NCI-H1105 treated with DMSO at 0.1 percent for 48 hours (cell line): Measurements from ENCODE around the gene DHRS7.

Source experiments
- DNase-seq: peaks from one replicate; lab custom pipeline; 2025; lab: John Stamatoyannopoulos, UW

The DHRS7 gene

DNA sequence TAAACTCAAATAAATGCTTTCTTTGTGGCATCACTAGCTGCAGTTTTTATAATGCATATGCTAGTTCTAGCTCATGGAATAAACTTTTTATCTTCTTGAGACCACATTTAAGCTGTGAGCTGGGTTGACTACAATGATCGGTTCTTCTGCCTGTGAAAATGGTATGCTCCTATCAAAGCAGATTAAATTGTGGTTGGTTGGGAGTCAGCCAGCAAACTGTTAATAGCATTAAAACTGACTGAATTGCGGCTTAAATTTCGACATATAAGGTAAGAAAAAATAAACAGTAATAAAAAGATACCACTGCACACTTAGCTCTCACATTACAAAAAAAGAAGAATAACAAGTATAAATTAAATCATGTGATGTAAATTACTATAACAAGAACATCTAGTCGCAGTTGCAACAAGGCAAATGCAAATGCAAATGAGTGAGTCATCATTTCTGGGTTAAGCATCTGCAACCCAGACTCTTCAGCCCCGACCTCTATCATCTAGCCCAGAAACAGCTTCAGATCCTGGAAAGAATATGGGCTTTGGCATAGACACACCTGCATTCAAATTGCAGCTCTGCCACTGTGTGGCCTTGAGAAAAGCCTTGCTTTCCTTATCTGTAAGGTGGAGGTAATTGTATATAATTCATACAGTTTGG is 19.8 kb upstream of the DHRS7 start:
- peak; percentile 60 for DNase-seq

DNA sequence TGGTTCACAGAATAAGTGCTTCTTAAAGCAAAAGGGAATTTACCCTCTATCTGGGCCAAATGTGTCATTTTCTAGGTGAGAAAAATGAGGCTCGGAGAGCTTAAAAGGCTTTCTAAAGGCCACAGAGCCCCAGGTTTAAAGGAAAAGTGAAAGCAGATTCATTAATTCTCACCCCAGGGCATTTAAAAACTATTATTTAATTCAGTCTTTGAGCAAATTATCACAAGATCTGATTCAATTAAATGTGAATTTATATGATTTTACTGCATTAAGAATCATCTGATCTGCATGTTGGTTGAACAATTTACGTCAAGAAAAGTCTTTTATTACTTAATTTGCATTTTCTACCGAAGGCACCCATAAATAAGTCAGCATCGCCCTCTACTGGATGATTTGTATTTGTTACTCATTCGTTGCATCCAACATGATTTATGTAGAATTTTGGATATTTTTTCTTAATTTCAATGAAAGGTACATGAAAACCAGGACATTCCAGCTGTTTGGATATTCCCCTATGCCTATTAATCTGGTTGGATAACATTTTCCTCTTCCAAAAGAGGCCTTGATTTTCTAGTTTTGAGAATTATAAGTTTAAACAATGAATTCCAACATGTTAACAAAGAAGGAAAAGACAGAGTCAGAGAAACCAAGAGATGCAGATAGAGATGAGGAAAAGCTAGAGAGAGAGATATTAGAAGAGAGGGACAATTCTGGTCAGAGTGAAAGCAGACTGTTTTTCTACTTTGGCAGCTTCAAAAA is 19.1 kb upstream of the DHRS7 start:
- peak; percentile 79 for DNase-seq

DNA sequence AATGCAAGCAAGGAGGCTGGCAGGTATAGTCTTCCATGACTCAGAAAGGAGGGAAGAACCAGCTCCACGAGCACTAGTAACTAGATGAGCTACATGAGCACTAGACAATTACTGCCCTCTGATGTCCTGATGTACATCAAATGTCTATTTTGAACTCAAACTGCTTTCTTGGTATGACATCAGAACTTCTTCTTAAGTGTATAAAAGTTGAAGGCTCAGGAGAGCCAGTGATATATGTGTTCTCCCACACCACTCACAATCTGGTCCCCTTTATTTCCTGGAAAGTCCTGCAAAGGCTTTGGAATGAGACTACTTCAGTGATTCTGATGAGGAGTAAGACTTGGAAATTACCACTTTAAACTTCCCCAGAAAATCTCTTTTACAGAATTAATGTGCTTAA is 18.5 kb upstream of the DHRS7 start:
- DNase-seq, result no peak

DNA sequence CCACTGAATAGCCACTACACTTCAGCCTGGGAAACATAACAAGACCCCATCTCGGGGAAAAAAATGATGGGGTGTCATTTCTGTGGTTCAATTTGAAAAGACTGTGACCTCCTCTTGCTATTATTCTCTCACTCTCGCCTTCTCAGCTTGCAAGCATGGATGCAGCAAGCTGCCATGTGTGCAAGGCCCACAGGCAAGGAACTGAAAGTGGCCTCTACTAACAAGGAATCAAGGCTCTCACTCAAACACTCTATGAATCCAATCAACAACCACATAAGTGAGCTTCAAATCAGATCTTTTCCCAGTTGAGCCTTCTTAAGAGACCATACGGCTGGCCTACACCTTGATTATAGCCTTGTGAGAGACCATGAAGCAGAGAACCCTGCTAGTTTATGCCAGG is 17.9 kb upstream of the DHRS7 start:
- no peak for DNase-seq

DNA sequence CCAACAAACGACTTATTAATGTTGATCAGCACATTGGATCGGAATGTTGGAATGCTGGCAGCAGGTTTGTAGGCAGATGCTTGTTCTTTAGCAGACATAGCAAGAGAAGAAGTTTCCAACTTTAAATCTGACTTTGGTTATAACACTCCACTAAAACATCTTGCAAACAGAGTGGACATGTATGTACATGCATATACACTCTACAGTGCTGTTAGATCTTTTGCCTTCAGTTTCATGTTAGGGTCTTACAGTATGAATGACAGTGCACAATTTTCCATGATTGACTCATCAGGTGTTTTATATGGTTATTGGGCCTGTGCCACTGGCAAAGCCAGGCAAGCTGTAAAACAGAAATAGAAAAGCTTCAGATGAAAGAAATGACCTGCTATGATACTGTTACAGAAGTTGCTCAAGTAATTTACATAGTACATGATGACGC is 14.3 kb upstream of the DHRS7 start:
- no peak for DNase-seq

DNA sequence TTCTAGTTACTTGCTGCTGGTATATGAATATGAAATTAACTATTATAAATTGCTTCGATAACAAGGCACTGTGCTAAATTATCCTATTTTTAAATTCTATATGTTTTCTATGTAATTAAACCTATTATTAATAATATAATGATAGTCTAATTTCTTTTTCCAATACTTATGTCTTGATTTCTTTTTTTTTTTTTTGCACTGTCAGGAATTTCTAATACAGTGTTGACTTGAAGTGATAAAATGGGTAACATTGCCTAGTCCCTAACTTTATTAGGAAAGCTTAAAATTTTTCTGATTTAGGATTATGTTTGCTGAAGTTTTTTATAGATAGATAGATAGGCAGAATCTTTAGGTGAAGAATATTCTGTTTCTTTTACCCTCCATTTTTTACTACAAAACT is 13.6 kb upstream of the DHRS7 start:
- no peak for DNase-seq

DNA sequence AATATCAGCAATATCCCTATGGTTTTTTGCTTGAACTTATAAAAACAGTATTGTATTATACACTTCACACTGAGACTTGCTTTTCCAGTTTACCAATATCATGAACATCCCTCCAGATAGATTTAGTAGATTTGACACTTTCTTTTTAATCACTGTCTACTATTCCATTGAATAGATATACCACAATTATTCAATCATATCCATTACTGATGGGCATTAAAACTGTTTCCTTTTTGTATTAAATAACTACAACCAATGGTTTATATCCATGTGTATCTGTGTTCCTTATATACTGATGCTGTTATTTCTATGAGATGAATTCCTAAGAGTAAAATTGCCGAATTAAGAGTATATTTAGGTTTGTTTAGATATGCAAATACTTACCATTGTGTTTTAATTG is 13.0 kb upstream of the DHRS7 start:
- DNase-seq, result no peak

DNA sequence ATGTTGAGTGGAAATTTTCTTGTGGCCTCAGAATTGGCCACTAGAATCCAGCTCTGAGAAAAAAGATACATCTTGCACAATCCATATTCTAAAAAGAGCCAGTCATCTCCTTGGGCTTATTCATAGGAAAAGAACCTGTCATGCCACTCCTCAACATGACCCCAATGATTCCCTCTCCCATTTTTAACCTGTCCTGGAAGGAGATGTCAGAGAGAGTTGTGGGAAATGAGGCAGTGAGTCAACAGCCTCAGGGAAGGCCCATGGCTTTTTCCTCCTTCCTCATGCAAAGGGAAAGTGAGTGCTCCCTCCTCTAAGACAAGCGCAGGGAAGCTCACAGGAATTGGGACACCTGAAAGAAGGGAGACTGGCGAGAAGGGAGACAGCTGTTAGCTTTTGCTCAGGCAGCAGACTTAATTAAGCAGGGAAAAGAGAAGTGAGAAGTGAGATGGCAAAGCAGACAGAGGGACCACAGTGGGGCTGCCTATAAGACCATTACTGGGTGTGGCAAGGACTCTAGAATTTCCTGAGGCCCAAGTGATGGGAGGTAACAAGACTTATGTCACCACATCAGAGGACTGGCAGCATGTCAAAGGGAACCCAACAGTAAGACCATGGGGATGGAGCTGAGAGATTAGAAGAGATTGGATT is 10.2 kb upstream of the DHRS7 start:
- no peak for DNase-seq

DNA sequence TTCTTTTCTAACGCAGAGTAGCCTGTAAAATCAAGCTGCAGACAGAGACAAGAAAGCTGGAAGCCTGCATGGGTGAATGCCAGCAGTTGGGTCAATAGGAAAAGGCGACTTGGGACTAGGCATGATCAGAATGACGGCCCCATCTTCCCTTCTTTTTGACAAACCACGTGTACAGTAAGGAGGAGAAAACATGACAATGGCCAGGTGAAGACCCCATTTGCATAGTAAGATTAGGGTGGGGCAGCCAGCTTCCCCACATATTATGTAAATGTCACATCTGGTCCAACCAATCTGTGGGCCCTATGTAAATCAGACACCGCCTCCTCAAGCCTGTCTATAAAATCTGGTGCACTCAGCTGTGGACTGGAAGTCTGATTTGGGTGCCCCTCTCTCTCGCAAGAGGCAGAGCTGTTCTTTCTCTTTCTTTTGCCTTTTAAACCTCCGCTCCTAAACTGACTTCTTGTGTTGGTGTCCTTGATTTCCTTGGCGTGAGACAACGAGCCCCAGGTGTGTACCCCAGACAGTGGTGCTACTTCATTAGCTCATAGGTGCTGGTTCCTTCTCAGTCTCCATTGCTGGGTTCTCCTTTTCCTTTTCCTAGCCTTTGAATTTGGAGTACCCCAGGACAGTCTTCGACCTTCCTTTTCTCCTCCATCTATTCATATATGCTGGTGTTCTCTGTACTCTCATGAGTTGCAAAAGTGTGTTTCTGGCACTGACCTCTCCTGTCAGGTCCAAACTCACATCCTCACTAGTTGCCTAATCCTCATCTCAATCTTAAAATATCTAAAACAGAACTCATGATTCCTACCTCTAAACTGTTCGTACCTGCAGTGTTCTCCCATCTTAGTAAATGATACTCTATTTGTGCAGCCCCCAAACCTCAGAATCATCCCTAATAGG is 9.4 kb upstream of the DHRS7 start:
- no peak for DNase-seq

DNA sequence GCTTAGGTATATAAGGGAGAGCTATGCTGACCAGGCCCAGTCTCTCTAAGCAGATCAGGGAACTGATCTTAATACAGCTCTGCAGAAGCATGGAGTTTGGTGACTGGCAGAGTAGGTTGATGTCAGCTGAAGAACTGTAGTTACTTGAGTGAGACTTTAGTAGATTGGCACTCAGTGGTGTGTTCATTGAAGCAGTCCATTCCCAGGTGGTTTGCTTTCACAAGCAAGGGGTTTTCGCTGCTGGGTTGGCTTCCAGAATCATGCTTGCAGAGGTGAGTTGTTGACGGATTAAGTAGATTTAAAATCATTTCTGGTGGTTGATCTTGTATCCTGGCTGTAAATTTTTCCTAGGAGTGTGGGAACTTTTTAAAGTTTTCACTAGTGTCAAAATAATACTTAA is 6.5 kb upstream of the DHRS7 start:
- DNase-seq, result no peak

DNA sequence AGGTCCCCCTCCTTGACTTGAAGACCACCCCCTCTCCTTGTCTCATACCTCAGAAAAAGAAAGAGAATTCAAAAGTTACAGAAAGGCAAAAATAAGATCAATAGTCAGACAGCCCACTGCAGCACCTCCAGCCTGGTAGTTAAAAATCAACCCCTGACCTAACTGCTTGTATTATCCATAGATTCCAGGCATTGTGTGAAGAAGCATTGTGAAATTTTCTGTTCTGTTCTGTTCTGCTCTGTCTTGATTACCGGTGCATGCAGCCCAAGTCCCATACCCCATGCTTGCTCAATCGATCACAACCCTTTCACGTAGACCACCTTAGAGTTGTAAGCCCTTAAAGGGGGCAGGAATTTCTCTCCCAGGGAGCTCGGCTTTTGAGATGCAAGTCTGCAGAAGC is 5.8 kb upstream of the DHRS7 start:
- DNase-seq, result no peak

DNA sequence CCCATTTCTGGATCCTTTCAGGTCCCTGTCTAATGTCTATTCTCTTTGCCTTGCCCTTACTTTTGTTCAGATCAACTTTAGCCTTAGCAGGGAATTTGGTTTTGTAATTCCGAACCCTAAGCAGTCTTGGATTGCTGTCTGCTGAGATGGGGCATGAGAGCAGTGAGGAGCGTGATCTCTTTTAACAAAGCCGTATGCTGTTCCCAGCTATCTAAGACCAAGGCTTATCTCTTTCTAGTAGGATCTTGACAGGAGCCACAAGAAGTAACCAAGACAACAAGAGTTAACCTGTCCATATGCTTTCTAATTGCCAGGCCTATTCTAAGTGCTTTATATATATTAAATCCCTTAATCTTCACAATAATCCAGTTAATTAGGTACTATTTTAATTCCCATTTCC is 4.5 kb upstream of the DHRS7 start:
- no peak for DNase-seq

DNA sequence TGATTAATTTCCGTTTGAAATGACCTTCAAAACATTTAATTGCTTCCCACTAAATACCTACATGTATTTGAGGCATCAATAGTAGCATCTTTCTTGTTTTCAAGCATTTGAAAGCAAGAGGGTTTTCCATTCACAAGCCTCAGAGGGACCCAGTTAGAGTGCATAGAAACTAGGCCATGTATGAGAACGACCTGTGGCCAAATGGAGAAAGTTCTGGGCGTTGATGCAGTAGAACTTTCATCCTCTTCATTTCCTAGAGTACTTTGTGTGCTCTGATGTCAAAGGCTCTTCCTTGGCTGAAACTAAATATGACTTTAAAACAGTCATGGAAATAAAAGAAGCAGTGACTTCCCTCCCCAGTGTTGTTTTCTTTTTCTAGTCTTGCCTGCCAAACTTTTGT is 944 bp upstream of the DHRS7 start:
- DNase-seq, result no peak

DNA sequence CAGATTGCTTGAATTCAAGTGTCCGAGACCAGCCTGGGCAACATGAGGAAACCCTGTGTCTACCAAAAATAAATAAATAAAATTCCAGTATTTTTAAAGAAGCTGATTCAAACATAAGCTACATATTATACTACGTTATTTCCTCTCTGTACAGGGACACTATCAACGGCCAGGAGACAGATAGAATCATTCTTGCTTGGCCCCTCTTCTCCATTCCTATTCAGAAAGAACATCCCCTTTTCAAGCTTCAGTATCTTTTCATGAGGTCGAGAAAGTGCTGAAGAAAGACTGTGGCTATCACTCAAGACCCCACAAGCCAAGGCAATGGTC is 314 bp upstream of the DHRS7 start:
- DNase-seq, result no peak

DNA sequence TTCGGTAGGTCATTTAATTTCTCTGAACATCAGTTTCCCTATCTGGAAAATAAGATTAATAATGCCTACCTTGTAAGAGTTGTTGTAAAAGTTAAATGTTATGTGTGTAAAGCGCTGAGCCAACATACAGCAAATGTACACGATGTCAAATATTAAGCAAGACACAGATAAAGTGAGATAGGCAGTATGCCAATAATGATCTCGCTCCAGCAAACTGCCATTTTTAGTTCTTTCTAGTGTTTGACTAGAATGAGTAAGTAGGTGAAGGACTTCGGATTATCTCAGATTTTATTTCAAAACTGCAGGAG is 840 bp downstream of the DHRS7 start:
- DNase-seq, result no peak

DNA sequence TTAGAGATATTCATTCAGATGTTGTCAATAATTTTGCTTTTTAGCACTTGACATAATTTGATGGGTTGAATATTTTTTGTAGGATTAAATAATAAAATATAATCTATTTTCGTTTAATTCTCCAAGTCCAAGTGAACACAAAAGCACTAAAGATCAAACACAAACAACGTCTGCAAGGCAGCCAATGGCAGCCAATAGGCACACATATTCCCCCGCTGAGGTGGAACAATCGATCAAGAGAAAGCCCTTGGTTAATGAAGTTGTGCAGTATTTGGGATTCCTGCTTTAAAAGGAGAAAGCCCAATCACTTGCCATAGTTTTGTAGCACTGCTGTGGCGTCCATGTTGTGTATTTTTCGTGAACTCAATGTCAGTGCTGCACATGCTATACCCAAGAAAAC is 1.5 kb downstream of the DHRS7 start:
- peak; percentile 41 for DNase-seq

DNA sequence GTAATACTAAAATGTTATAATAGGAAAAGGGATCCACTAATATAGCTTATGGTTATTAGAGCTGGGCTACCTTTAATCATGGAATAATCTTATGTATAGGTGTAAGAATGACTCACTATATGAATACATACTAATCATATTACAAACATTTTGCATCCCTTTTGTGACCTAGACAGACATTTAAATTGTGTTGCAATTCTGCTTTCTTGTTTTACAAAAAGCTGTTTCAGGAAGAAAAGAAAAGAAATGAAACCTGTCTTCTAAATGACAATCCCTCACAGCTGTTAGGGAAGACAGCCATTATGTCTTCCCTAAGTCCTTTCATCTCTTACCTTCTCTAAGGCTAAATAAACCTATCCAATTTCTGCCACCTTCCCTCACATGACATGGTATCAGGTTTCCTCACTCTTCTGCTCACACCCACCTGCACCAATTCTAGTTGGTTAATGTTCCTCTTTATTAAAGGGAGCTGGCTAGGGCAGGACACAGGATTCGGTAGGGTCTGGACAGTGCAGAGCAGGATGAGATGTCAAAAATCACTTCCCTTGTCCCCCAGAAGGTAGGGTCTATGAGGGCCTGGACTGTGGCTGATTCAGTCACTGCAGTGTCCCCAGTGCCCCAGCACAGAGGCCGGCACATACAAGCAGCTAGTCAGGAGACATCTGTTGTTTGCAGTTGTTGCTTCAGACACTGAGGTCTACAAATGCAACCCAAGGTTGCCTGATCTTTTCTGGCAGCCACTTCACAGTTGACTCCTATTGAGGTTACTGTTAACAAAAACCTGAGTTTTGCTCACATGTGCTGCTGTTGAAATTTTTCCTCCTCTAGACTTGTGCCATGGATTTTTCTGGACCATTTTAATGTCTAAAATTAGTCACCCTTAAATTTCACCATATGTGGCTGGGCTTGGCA is 3.7 kb downstream of the DHRS7 start:
- peak; percentile 70 for DNase-seq

DNA sequence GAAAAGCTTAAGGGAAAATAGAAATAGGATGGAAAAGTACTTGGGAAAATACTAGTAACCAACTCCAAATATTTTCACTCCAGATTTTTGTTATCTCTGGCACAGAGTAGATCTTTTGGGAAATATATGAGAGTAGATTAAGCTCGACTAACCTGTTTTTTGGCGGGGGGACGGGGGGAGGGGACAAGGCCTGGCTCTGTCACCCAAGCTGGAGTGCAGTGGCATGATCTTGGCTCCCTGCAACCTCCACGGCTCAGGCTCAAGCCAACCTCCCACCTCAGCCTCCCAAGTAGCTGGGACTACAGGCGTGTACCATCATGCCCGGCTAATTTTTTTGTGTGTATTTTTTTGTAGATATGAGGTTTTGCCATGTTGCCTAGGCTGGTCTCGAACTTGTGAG is 4.8 kb downstream of the DHRS7 start:
- no peak for DNase-seq

DNA sequence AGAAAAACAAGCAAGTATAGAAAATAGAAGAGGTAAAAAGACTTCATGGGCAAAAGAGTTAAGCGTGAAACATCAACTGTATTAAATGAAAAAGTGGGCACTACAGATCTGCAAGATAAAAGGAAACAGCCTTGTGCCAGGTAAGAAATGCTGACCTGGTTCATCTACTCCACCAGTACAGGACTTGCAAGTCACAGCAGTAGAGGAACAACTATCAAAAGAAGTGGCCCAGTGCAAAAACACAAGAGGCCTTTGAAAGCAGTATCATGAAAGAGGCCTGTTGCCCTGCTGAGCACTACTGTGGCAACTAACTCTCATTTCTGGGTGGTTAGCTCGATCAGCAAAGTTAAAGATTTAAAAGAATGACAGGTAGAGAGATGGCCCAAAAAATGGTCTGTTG is 10.5 kb downstream of the DHRS7 start:
- DNase-seq, result no peak

DNA sequence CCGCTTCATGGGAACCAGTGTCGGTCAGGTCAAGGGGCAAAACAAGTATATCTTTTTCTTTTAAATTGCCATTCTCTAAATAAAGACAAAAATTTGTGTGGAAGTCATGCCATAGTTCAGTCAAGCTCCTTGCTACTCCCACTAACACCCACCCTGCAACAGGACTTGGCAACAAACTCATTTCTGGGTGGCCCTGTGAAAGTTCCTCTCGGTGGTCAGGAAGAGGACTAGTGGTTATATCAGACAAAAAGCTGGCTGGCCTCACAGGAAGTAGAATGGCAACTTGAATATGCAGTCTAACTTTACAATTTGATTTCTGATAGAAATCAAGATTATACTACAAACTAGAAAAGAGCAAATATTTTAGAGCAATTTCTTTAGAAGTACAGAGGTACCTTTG is 11.2 kb downstream of the DHRS7 start:
- no peak for DNase-seq

DNA sequence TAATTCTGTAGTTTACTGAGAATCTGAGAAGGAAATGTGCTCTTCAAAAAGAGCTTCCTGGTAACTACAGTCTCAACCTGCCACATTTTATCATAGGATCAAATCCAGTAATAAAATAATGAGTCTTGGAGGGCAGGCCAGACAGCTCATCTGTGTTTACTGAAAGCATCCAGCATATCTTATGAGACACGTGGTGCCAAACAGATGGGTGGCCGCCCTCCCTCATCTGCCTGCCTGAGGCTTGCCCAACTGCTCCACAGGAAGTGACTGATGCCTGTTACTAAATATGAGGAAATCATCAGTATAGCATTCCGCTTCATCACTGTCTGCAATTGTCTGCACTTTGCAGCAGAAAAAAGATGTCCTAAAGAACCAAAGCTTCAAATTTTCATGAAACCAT is 13.5 kb downstream of the DHRS7 start:
- DNase-seq, result no peak

DNA sequence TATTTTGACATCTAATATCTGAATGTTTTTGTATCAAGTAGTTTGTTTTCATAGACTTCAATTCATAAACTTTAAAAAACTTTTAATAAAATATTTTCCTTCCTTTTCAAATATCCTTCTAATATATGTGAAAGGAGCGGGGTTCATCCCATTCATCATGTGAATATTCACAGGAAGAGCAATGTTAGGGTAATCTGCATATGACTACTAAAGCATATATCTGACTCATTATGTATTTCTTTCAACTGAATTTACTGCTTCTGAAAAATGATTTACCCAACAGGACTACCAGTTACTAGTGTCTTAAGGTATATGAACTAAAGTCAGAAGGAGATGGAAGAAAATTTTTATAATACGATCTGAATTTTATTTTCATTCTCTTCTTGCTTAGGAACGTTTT is 30.5 kb downstream of the DHRS7 start:
- DNase-seq, result no peak
